Ecto neural progenitor cell (in vitro differentiated cells): ENCODE results near the gene SAP25.
"Not testable (repeated sequence)": the region's sequence is repeated elsewhere in the genome, so short reads cannot be mapped to it uniquely, and the experiment has no call there.

Experiments used
- DNase-seq: peaks from one replicate; pipeline ENCODE4 v3.0.0-alpha.2; 2018; ENCODE audit warnings: low spot score

The SAP25 gene

DNA sequence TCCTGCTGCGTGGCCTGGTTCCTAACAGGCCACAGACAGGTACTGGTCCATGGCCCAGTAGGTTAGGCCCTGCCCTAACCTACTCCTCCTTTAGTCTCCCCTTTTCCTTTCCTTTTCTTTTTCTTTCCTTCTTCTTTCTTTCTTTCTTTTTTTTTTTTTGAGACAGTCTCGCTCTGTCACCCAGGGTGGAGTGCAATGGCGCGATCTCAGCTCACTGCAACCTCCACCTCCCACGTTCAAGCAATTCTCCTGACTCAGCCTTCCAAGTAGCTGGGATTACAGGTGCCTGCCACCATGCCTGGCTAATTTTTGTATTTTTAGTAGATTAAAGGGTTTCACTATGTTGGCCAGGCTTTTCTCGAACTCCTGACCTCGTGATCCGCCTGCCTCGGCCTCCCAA lies 37.7 kb downstream of the SAP25 start:
- DNase-seq: not testable (repeated sequence)

- no peak for DNase-seq
Observed at GRCh38 chr7:100532165-100533022, 41.3 kb downstream of the SAP25 start.

- not testable (repeated sequence) for DNase-seq
Observed at GRCh38 chr7:100528108-100528866, 45.4 kb downstream of the SAP25 start.

GRCh38 chr7:100523192-100523591 lies 50.5 kb downstream of the SAP25 start:
- not testable (repeated sequence) for DNase-seq
